NCI-H345 (cell line): ENCODE results near the gene PHLDB1.
"Not testable (repeated sequence)": the region's sequence is repeated elsewhere in the genome, so short reads cannot be mapped to it uniquely, and the experiment has no call there.

Source experiments
- DNase-seq: peaks from one replicate; lab custom pipeline; 2025; lab: John Stamatoyannopoulos, UW

Gene PHLDB1

GRCh38 chr11:118607401-118608359 is at the start of gene PHLDB1:
PHLDB1 (plus strand) TSS chr11:118607615; CDS start chr11:118613837, 6,222 bp downstream.
- peak; percentile 48 for DNase-seq

GRCh38 chr11:118560806-118561205 is 46.6 kb upstream of the PHLDB1 start:
- DNase-seq: no peak

GRCh38 chr11:118565051-118565450 is 42.4 kb upstream of the PHLDB1 start:
- no peak for DNase-seq

- no peak for DNase-seq
These were observed 37.7 kb upstream of the PHLDB1 start for GRCh38 chr11:118569670-118570069.

- no peak for DNase-seq
These were observed 36.6 kb upstream of the PHLDB1 start for GRCh38 chr11:118570787-118571186.

- DNase-seq: not testable (repeated sequence)
These were observed 35.7 kb upstream of the PHLDB1 start for GRCh38 chr11:118571701-118572060.

- DNase-seq: peak; percentile 76
These were observed 35.1 kb upstream of the PHLDB1 start, which contains the start of gene ARCN1 for GRCh38 chr11:118572061-118572980. ARCN1 (plus strand) TSS chr11:118572409; CDS start chr11:118572548, 139 bp downstream.

- no peak for DNase-seq
These were observed 34.3 kb upstream of the PHLDB1 start for GRCh38 chr11:118572981-118573550.

- no peak for DNase-seq
These were observed 32.8 kb upstream of the PHLDB1 start for GRCh38 chr11:118574636-118575035.

GRCh38 chr11:118577995-118578394 is 29.4 kb upstream of the PHLDB1 start:
- not testable (repeated sequence) for DNase-seq

- peak; percentile 29 for DNase-seq
These were observed 26.4 kb upstream of the PHLDB1 start for GRCh38 chr11:118581057-118581456.

GRCh38 chr11:118587952-118588351 is 19.5 kb upstream of the PHLDB1 start:
- DNase-seq: no peak

GRCh38 chr11:118592616-118593367 is 14.6 kb upstream of the PHLDB1 start:
- no peak for DNase-seq

- not testable (repeated sequence) for DNase-seq
These were observed 12.4 kb upstream of the PHLDB1 start for GRCh38 chr11:118594984-118595383.

GRCh38 chr11:118596224-118597146 is 10.9 kb upstream of the PHLDB1 start:
- DNase-seq: no peak

GRCh38 chr11:118597556-118597955 is 9.9 kb upstream of the PHLDB1 start:
- DNase-seq: no peak

GRCh38 chr11:118602331-118602730 is 5.1 kb upstream of the PHLDB1 start:
- DNase-seq: no peak

- not testable (repeated sequence) for DNase-seq
These were observed 3.7 kb upstream of the PHLDB1 start for GRCh38 chr11:118603709-118604108.

GRCh38 chr11:118604566-118604965 is 2.8 kb upstream of the PHLDB1 start:
- no peak for DNase-seq
